ENCODE data around the gene HDGFL1.

Gene HDGFL1

DNA sequence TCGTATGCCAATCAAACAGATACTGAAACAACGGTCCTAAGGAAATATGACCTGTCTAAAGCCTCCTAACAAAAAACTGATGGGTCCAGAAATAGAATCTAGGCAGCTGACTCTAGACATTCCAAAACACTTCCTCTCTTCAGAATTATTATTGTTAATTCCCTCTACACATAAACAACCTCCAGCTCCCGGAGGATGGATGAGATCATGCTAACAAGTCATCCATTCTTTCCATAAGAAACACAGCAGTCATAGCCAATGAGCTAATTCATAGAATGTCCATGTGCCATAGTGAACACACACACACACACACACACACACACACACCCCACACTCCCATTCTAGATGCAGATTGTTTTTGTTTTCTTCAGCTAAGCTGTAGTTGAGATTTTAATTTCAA lies 44.3 kb downstream of the HDGFL1 start:
- TF ChIP-seq, protein P1, sequence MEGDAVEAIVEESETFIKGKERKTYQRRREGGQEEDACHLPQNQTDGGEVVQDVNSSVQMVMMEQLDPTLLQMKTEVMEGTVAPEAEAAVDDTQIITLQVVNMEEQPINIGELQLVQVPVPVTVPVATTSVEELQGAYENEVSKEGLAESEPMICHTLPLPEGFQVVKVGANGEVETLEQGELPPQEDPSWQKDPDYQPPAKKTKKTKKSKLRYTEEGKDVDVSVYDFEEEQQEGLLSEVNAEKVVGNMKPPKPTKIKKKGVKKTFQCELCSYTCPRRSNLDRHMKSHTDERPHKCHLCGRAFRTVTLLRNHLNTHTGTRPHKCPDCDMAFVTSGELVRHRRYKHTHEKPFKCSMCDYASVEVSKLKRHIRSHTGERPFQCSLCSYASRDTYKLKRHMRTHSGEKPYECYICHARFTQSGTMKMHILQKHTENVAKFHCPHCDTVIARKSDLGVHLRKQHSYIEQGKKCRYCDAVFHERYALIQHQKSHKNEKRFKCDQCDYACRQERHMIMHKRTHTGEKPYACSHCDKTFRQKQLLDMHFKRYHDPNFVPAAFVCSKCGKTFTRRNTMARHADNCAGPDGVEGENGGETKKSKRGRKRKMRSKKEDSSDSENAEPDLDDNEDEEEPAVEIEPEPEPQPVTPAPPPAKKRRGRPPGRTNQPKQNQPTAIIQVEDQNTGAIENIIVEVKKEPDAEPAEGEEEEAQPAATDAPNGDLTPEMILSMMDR (IDR thresholded peaks at IDR 0.05; ENCODE audit: low read depth, low read length), result no peak
- DNase-seq (ENCODE audit: low read depth in 2 of 2), result peak; percentile 63 to 87
- no peak overlapping the region for H3K4me3 ChIP-seq (replicated peaks in 1 of 2; ENCODE audit: low read depth in 2 of 2, low read length in 2 of 2)

DNA sequence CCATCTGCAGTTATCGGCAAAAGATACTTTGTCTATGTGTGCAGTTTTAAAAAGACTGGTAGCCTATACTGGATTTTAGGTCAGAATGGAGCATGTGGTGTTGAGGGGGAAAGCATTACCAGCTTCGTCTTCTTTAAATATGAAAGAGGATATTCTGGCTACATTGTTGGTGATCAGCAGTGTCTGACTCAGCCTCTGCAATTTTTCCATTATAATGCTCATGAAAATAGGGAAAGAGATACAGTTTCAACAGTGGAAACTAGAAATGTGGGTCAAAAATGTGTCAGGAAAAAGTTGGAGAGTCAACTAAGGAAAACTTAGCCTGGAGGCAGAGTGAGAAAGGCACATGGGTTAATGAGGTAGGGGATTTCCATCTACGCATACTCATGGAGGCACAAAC lies 45.2 kb downstream of the HDGFL1 start:
- TF ChIP-seq, protein P1 (IDR thresholded peaks at IDR 0.05; ENCODE audit: low read depth, low read length), result no peak
- DNase-seq (ENCODE audit: low read depth in 2 of 2), result no peak

DNA sequence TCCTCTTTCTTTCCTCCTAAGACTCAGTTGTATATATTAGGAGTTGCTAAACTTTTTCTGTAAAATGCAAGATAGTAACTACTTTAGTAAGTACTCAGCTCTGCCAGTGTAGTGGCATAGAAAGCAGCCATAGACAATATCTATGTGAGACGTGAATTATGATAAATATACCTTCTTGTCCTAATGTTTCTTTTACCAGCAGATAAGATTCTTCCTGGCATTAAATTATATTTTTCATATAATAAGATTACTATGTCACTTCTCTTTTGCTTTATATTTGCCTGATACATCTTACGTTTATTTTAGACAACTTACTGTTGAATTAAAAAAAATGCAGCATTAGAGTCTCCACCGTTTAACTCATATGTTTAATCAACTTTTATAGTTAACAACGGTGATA lies 51.7 kb downstream of the HDGFL1 start:
- H3K4me3 ChIP-seq (replicated peaks in 1 of 2; ENCODE audit: low read depth in 2 of 2, low read length in 2 of 2), result no peak overlapping the region
- TF ChIP-seq, protein P1 (IDR thresholded peaks at IDR 0.05; ENCODE audit: low read depth, low read length), result no peak
- no peak for DNase-seq (ENCODE audit: low read depth in 2 of 2)

More for the DNA sequence above, 45.2 kb downstream of the HDGFL1 start:
- H3K4me3 ChIP-seq (replicated peaks in 1 of 2; ENCODE audit: low read depth in 2 of 2, low read length in 2 of 2), result no peak overlapping the region

All from cardiac fibroblast (primary cell).